ENCODE data around the gene LGALS8. TPM values are rescaled to one million over a fixed set of nuclear protein-coding genes. Genes with fewer than 3 reads are reported as not detected.

The LGALS8 gene
- total RNA-seq, 1 donor from 2014 or later = 81.7 TPM

DNA sequence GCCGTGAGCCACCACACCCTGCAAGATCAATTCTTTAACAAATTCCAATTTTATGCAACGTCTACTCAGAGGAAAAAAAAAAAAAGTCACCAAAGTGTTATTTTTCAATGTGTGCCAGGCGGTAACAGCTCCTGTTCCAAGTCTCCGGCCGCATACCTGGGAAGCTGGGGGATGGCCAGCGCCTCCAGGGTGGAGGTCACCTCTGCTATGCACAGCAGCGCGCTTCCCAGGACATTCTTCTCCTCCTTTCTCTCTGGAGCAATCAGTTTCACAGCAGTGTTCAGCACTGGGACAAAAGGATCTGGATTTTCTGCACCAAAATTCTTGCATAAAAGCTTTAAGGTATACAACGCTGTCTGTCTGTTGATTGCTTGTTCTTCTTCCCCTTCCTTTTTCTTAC, 34.3 kb downstream of the LGALS8 start:
- TF ChIP-seq, protein P1, sequence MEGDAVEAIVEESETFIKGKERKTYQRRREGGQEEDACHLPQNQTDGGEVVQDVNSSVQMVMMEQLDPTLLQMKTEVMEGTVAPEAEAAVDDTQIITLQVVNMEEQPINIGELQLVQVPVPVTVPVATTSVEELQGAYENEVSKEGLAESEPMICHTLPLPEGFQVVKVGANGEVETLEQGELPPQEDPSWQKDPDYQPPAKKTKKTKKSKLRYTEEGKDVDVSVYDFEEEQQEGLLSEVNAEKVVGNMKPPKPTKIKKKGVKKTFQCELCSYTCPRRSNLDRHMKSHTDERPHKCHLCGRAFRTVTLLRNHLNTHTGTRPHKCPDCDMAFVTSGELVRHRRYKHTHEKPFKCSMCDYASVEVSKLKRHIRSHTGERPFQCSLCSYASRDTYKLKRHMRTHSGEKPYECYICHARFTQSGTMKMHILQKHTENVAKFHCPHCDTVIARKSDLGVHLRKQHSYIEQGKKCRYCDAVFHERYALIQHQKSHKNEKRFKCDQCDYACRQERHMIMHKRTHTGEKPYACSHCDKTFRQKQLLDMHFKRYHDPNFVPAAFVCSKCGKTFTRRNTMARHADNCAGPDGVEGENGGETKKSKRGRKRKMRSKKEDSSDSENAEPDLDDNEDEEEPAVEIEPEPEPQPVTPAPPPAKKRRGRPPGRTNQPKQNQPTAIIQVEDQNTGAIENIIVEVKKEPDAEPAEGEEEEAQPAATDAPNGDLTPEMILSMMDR (IDR thresholded peaks at IDR 0.05) = no peak
- Histone ChIP-seq H3K4me3 (no peak overlapping the region), H3K36me3 (peaks cover 93% of the 10 kb centered on the region), H3K9me3 (no peaks in the 10 kb centered on the region), H3K27me3 (no peaks in the 10 kb centered on the region), H3K4me1 (no peaks in the 10 kb centered on the region), H3K27ac (no peak overlapping the region)
- DNase-seq (no peak), ATAC-seq (no peak)
- intact Hi-C loops (cut with DNase I) = no loop called here

DNA sequence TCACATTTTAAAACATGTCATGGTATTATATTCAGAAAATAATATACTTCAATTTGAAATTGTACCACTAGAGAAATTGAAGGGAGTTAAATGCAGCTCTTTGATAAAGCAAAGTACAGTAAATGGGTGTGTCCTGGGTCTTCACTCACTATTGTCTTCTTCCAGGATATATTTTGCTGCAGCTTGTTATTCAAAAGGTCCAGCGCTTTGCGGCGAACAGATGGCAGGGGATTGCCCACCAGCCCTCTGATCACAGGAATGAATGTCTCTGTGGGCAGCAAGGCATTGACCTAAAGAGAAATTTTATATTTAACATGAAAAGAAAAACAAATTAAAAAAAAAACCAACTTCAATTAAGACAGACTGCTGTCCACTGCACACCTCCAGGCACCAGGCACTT, 35.1 kb downstream of the LGALS8 start:
- no peaks in the 10 kb centered on the region for H3K27me3 ChIP-seq
- peaks cover 93% of the 10 kb centered on the region for H3K36me3 ChIP-seq

DNA sequence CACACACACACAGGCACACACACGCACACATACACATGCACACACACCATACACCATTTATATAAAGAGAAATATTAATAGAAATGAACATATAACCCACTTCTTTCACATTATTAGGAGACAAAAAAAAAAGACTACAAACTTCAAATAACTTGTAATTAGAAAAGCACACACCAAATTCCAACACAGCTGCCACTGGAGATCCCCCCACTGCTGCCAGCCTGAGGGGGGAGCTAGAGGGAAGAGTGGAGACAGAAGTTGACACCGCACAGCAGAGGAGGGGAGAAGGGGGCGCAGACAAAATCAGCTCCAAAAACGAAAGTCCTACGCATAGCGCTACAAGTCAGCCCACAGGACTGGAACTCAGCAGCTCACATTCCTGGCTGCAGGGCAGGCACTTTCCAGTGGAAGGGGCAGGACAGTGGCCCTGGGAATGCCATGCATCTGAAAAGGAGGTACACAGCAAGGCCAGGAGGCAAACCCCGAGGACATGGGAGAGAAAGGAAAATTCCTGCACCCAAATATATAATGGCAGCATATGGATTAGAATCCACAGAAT, 36.5 kb downstream of the LGALS8 start:
- DNase-seq (no peak), ATAC-seq (no peak)
- H3K4me1 ChIP-seq = no peaks in the 10 kb centered on the region
- H3K27me3 ChIP-seq = no peaks in the 10 kb centered on the region
- no peak overlapping the region for H3K27ac ChIP-seq
- H3K36me3 ChIP-seq = peaks cover 93% of the 10 kb centered on the region
- no peak overlapping the region for H3K4me3 ChIP-seq
- intact Hi-C loops (cut with DNase I) = no loop called here
- TF ChIP-seq, protein P1 (IDR thresholded peaks at IDR 0.05) = no peak
- no peaks in the 10 kb centered on the region for H3K9me3 ChIP-seq

More for the DNA sequence above, 35.1 kb downstream of the LGALS8 start:
- intact Hi-C loops (cut with DNase I) = no loop called here
- ATAC-seq = no peak
- Histone ChIP-seq H3K27ac (no peak overlapping the region), H3K4me3 (no peak overlapping the region), H3K4me1 (no peaks in the 10 kb centered on the region), H3K9me3 (no peaks in the 10 kb centered on the region)
- DNase-seq = no peak
- TF ChIP-seq, protein P1 (IDR thresholded peaks at IDR 0.05) = no peak

DNA sequence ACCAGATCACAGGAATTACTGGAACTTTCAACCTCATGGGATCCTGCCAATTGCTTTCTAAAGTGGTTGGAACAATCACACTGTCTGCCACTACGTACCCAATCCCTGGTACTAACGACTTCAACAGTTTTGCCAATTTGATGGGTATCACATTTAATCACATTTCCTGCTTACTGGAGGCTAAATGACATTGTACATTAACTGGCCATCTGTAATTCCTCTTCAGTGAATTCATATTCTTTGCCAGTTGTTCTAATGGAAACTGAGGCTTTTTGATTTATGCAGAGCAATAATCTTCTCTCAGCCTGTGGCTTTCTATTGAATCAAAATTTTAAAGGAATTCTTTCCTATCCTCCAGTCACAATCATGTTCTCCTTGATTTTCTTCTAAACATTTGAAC, 38.2 kb downstream of the LGALS8 start:
- no peaks in the 10 kb centered on the region for H3K9me3 ChIP-seq
- H3K4me1 ChIP-seq = no peaks in the 10 kb centered on the region
- TF ChIP-seq, protein P1 (IDR thresholded peaks at IDR 0.05) = no peak
- DNase-seq (no peak), ATAC-seq (no peak)
- H3K27ac ChIP-seq = no peak overlapping the region
- H3K4me3 ChIP-seq = no peak overlapping the region
- H3K27me3 ChIP-seq = no peaks in the 10 kb centered on the region
- intact Hi-C loops (cut with DNase I) = no loop called here
- H3K36me3 ChIP-seq = peaks cover 93% of the 10 kb centered on the region

DNA sequence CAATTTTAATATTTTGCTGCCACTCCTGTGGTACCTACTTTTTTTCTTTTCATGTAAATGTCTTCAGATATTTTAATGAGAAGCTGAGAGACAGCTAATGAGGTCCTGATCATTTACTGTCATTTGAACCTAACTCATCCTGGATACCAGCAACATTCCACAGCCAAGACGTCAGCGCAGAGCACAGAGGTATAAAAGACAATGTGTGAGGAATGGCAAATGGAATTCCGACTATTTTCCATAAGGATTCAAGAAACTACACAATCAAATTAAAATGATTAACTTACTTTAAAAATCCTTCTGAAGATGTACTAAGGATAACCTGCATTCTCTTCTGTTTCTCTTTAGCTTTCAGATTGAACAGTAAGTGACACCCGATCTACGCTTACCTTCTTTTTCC, 41.7 kb downstream of the LGALS8 start:
- intact Hi-C loops (cut with DNase I) = no loop called here
- DNase-seq (no peak), ATAC-seq (no peak)
- Histone ChIP-seq H3K9me3 (no peaks in the 10 kb centered on the region), H3K4me1 (no peaks in the 10 kb centered on the region), H3K27ac (no peak overlapping the region), H3K4me3 (no peak overlapping the region), H3K36me3 (peaks cover 91% of the 10 kb centered on the region), H3K27me3 (no peaks in the 10 kb centered on the region)
- TF ChIP-seq, protein P1 (IDR thresholded peaks at IDR 0.05) = no peak

Measured in upper lobe of right lung (tissue), 1 donor.